GM19351 (cell line): ENCODE measurements around the gene GAS7.
A peak's percentile ranks its signal among the peaks of the same experiment; 100 is the strongest.
"Not testable (repeated sequence)": the region's sequence is repeated elsewhere in the genome, so short reads cannot be mapped to it uniquely, and the experiment has no call there.

Source experiments
- ATAC-seq: cut with Tn5 transposase; IDR thresholded peaks from one replicate; pipeline ENCODE4 v1.9.1; 2021; ENCODE audit warnings: mild to moderate bottlenecking, moderate library complexity; ENCODE audit not compliant: unreplicated experiment

Gene GAS7

GRCh38 chr17:10115536-10115932, 82.9 kb downstream of the GAS7 start:
- no peak for ATAC-seq

GRCh38 chr17:10114931-10115535, 83.4 kb downstream of the GAS7 start:
- peak; percentile 52 for ATAC-seq

- no peak for ATAC-seq
These were observed 85.4 kb downstream of the GAS7 start for GRCh38 chr17:10112962-10113361.

GRCh38 chr17:10111907-10112452, 86.4 kb downstream of the GAS7 start:
- no peak for ATAC-seq

- no peak for ATAC-seq
These were observed 89.3 kb downstream of the GAS7 start for GRCh38 chr17:10109146-10109545.

GRCh38 chr17:10107316-10108165, 90.9 kb downstream of the GAS7 start:
- ATAC-seq, result no peak

GRCh38 chr17:10106067-10106466, 92.3 kb downstream of the GAS7 start:
- no peak for ATAC-seq

GRCh38 chr17:10105513-10106001, 92.8 kb downstream of the GAS7 start:
- ATAC-seq, result no peak

- no peak for ATAC-seq
These were observed 94.7 kb downstream of the GAS7 start for GRCh38 chr17:10103712-10104111.

GRCh38 chr17:10102817-10103216, 95.6 kb downstream of the GAS7 start:
- ATAC-seq, result no peak

GRCh38 chr17:10099051-10099571, 99.3 kb downstream of the GAS7 start:
- ATAC-seq, result no peak

GRCh38 chr17:10096596-10096995, 101.8 kb downstream of the GAS7 start:
- no peak for ATAC-seq

GRCh38 chr17:10095295-10095694, 103.1 kb downstream of the GAS7 start:
- not testable (repeated sequence) for ATAC-seq

GRCh38 chr17:10094797-10095196, 103.6 kb downstream of the GAS7 start:
- no peak for ATAC-seq

GRCh38 chr17:10092595-10092994, 105.8 kb downstream of the GAS7 start:
- no peak for ATAC-seq

GRCh38 chr17:10091046-10091445, 107.4 kb downstream of the GAS7 start:
- no peak for ATAC-seq

- no peak for ATAC-seq
These were observed 109.1 kb downstream of the GAS7 start for GRCh38 chr17:10089196-10089804.

- ATAC-seq, result no peak
These were observed 110.0 kb downstream of the GAS7 start for GRCh38 chr17:10088444-10088843.

GRCh38 chr17:10087355-10087754, 111.1 kb downstream of the GAS7 start:
- ATAC-seq, result no peak

GRCh38 chr17:10083864-10084263, 114.5 kb downstream of the GAS7 start:
- no peak for ATAC-seq

GRCh38 chr17:10082795-10083194, 115.6 kb downstream of the GAS7 start:
- ATAC-seq, result no peak
